Measurements from ENCODE around the gene PLXND1.

GRCh38 chr3:129653019-129653418 is 46.5 kb upstream of the PLXND1 start:
- TF ChIP-seq, protein P1, sequence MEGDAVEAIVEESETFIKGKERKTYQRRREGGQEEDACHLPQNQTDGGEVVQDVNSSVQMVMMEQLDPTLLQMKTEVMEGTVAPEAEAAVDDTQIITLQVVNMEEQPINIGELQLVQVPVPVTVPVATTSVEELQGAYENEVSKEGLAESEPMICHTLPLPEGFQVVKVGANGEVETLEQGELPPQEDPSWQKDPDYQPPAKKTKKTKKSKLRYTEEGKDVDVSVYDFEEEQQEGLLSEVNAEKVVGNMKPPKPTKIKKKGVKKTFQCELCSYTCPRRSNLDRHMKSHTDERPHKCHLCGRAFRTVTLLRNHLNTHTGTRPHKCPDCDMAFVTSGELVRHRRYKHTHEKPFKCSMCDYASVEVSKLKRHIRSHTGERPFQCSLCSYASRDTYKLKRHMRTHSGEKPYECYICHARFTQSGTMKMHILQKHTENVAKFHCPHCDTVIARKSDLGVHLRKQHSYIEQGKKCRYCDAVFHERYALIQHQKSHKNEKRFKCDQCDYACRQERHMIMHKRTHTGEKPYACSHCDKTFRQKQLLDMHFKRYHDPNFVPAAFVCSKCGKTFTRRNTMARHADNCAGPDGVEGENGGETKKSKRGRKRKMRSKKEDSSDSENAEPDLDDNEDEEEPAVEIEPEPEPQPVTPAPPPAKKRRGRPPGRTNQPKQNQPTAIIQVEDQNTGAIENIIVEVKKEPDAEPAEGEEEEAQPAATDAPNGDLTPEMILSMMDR (conservative IDR thresholded peaks at IDR 0.05; ENCODE audit: low read length): no peak
- no peak for TF ChIP-seq EZH2phosphoT487 (IDR thresholded peaks at IDR 0.05; ENCODE audit: borderline replicate concordance)
